CD4-positive, alpha-beta T cell treated with Interleukin-2 at 100 ng/mL for 4 hours (primary cell): Measurements from ENCODE around the gene SPIN1.

Experiments used
- DNase-seq: peaks from one replicate; pipeline ENCODE4 v3.0.0-alpha.2; 2020; ENCODE audit warnings: low spot score

Gene SPIN1

DNA sequence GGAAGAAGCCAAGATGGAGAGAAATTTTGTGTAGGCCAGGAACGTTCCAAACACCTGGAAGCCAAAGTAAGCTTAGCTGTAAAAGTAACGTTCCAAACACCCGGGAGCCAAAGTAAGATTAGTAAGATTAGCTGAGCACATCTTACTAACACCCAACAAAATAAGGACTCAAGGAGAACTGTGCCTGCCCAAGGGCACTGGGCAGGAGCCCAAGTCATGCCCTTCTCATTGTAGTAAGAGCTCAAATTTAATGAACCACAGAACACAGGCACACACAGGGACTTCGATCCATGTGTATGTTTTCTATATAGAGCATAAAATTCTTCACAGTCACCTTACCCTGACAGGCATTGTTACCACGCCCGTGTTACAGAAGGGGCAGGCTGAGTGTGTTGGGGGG lies 110.6 kb downstream of the SPIN1 start:
- no peak for DNase-seq

DNA sequence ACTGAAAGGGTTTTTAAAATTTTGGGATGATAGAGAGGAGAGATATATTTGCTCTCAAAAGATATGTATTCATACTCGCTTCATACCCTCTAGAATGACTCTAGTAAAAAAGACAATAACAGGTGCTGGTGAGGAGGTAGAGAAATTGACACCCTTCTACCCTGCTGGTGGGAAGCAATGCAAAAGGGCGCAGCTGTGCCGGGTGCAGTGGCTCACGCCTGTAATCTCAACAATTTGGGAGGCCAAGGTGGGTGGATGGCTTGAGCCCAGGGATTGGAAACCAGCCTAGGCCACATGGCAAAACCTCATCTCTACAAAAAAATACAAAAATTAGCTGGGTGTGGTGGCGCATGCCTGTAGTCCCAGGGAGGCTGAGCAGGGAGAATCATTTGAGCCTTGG lies 112.8 kb downstream of the SPIN1 start:
- no peak for DNase-seq

GRCh38 chr9:88502552-88503034 lies 114.3 kb downstream of the SPIN1 start:
- DNase-seq: no peak

DNA sequence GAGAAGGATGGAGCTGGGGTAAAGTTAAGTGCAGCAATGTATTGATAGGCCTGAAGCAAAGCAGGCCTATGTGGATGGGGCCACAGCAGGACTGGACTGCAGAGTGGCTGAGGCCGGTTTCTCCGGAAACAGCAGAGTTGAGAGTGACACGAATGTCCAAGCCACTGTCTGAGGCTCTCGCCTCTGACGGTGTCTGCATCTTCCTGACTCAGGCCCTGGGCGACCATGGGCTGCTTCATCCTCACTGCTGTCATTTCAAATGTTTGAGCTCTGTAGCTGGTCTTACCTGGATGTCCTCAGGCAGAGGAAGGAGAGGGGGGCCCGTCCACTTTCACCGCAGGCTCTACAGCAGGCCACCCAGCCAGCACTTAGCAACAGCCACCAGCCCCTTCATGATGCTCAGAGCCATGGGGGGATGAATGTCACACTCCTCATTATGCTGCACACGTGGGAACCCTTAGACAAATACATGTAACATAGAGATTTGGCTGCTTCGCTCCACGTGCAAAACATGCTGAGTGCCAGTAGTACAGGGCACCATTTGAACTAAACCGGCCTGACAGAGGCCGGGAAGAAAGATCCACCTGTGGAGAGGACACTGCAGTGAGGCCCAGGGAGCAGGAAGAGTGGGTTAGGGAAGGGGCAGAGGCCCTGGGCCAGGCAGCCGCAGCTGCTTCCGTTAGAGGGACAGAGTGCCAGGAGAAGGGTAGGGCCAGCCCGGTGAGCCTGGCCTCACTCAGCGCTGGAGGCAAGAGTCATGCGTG lies 115.0 kb downstream of the SPIN1 start:
- DNase-seq: no peak

DNA sequence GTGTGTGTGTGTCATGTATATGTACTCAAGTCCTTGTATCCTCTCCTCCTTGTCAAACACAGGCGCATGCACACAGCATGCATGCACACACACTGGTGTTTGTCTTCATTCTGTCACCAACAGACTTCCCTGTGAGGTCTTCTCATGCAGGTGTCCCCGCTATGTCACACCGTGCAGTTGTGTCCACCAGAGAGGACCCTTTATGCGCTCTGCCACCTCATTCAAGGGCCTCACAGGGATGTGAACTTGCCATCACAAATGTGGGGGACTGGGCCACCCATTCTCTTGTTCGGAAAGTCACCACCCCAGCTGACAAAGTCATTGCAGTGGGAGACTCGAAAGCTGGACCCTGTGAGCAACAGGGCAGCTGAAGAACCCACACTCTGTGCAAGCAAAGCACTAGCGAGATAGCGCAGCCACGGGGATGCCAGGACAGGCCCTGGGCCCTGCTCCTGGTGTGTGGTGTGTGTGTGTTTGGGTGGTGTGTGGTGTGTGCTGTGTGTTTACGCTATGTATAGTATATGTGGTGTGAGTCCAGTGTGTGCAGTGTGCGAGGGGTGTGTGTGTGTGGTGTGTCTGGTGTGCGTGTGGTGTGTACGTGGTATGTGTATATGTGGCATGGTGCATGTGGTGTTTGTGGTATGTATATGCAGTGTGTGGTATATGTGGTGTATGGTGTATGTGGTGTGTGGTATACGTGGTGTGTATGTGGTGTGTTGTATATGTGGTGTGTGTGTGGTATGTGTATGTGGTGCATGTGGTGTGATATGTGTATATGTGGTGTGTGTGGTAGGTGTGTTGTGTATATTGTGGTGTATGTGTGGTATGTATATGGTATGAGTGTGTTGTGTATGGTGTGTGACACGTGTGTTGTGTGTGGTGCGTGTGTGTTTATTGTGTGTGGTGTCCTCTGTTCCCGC lies 115.9 kb downstream of the SPIN1 start:
- DNase-seq: no peak

DNA sequence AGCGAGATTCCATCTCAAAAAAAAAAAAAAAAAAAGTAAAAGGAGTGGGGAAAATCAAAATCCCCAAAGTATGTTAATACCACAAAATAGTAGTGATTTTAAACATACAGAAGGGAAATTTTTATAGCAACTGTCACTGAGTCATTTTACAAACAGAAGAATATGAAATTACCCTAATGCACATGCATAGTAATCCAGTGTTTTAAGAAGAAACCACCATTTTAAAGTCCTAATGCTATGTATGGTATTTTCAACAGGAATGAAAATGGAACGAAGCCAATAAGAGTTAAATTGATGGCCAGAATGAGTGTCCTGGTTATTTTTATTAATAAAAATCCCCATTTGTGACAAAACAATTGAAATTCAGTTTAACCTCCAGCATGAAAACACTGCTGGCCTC lies 120.1 kb downstream of the SPIN1 start:
- no peak for DNase-seq

GRCh38 chr9:88511906-88512305 lies 123.7 kb downstream of the SPIN1 start:
- DNase-seq: no peak

DNA sequence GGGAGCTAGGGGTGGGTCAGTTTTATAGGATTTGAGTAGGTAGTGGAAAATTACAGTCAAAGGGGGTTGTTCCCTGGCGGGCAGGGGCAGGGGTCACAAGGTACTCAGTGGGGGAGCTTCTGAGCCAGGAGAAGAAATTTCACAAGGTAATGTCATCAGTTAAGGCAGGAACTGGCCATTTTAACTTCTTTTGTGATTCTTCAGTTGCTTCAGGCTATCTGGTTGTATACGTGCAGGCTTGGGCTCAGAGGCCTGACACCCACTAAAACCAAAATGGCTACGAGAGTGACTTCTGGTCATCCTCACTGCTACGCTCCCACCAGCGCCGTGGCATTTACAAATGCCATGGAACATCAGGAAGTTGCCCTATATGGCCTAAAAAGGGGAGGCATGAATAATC lies 126.0 kb downstream of the SPIN1 start:
- DNase-seq: no peak

GRCh38 chr9:88521308-88521707 lies 133.1 kb downstream of the SPIN1 start:
- DNase-seq: no peak

- DNase-seq: no peak
Measured at GRCh38 chr9:88522360-88522759, 134.1 kb downstream of the SPIN1 start.

GRCh38 chr9:88523056-88523455 lies 134.8 kb downstream of the SPIN1 start:
- DNase-seq: no peak

DNA sequence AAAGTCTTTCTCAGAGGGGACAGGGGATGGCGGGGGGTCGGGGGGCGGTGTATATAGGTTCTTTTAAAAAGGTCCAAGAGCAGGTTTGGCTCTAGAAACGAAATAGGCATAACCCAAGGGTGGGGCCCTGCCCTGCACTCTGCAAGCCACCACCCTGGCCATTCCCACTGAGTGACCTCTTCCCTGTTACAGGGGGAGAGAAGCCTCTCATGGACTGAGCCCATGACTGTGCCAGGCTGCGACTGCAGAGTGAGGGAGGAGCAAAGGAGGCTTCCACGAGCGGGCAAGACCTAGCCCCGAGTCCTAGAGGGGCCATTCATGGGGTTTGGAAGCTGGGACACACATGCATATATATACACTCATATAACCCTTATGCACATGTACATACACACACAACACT lies 136.7 kb downstream of the SPIN1 start:
- DNase-seq: no peak

GRCh38 chr9:88527618-88528017 lies 139.4 kb downstream of the SPIN1 start:
- DNase-seq: no peak
